Inferior parietal cortex (tissue), 1 donor: ENCODE data around the gene ADGRG4.

ENCODE experiments used
- DNase-seq: peaks from one replicate; pipeline ENCODE4 v3.0.0-alpha.2; 2016; ENCODE audit errors: extremely low spot score

Gene ADGRG4

DNA sequence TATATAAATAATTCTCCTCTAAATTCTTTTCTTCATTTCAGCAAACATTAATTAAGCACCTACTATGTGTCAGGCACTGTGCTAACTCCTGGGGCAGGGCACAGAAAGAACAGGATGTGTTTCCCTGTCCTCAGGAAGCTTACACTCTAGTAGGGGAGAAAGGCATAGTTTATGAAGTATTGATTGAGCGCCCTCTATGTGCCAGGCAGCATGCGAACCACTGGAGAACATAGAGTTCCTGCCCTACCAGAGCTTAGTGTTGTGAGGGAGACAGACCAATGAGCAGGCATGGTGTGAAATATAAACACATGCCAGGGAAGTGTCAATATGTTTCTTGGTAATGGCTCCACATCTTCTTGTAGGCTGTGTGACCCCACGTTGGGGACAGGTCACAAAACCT is 3.7 kb downstream of the ADGRG4 start:
- DNase-seq, result no peak

GRCh38 chrX:136306182-136306581 is 5.4 kb downstream of the ADGRG4 start:
- DNase-seq, result no peak

- DNase-seq, result no peak
Measured at GRCh38 chrX:136307471-136307870, 6.7 kb downstream of the ADGRG4 start.

GRCh38 chrX:136310411-136310810 is 9.6 kb downstream of the ADGRG4 start:
- DNase-seq, result no peak

GRCh38 chrX:136318156-136318555 is 17.4 kb downstream of the ADGRG4 start:
- no peak for DNase-seq

GRCh38 chrX:136318895-136319597 is 18.3 kb downstream of the ADGRG4 start:
- no peak for DNase-seq

DNA sequence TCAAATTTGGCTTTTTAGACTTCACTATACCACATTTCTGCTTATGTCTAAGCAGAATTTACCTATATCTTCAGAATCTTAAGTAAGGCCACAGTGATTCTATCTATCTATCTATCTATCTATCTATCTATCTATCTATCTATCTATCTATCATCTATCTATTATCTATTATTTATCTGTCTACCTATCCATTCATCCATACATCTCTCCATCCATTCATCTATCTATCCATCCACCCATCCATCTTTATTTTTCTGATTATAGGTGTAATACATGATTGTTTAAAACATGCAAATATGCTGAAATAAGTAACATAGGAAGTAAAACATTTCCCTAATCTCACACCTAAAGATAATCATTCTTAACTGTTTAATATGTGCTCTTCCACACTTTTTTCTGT is 18.8 kb downstream of the ADGRG4 start:
- DNase-seq, result no peak

DNA sequence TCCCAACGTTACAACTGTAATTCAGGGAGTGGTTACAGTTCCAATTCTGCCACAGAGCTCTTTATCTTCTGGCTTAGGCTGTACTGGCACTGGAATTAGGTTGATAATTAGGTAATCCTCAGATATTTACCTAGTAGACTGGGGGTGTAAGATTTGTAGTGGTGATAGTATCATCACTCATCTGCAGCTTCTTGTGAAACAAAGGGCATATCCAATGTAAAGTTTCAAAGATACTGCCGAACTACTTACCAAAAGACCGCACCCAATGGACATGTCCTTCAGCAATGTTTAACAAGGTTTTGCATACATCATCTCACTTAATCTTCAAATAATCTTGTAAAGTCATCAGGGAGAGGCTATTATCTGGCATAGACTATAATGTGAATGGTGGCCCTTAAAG is 20.8 kb downstream of the ADGRG4 start:
- no peak for DNase-seq

- no peak for DNase-seq
Measured at GRCh38 chrX:136322064-136322463, 21.3 kb downstream of the ADGRG4 start.

- no peak for DNase-seq
Measured at GRCh38 chrX:136325377-136325776, 24.6 kb downstream of the ADGRG4 start.

DNA sequence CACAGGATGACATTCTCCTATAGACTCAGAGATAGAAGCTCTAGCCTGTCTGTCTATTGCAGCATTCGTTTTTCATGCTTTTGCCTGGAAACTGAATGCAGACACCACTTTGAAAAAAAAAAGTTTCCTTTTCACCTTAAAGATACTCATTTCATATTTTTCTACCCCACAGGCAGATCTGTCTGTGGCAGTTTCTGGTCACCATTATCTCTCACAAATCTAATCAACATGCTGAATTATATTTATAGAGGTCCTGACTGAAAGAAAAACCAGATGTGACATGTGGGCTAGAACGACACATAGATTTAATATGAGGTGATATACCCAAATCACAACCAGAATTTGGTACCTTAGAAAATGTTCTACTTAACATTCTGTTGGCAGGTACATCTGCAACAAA is 28.2 kb downstream of the ADGRG4 start:
- DNase-seq, result no peak

GRCh38 chrX:136336623-136337022 is 35.9 kb downstream of the ADGRG4 start:
- DNase-seq, result no peak

- no peak for DNase-seq
Measured at GRCh38 chrX:136339702-136340101, 38.9 kb downstream of the ADGRG4 start.

DNA sequence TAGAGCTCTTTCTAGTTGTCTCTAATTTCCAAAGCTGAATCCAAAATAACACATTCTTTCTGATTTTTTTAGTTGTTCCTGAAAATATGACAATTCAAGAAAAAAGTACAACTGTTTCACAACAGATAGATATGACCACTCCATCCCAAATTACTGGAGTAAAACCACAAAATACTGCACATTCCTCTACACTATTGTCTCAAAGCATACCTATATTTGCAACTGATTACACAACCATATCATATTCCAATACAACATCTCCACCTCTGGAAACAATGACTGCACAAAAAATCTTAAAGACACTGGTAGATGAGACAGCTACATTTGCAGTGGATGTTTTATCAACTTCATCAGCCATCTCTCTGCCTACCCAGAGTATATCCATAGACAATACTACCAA is 43.6 kb downstream of the ADGRG4 start:
- no peak for DNase-seq

DNA sequence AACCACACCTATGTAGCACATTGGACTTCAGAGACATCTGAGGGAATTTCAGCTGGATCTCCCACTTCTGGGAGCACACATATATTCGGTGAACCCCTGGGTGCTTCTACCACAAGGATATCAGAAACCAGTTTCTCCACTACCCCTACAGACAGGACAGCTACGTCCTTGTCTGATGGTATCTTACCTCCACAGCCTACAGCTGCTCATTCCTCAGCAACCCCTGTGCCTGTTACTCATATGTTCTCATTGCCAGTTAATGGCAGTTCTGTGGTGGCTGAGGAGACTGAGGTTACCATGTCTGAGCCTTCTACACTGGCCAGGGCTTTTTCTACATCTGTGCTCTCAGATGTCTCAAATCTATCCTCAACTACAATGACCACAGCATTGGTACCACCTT is 45.7 kb downstream of the ADGRG4 start:
- DNase-seq, result no peak

- DNase-seq, result no peak
Measured at GRCh38 chrX:136347706-136348105, 46.9 kb downstream of the ADGRG4 start.

GRCh38 chrX:136353526-136354093 is 52.8 kb downstream of the ADGRG4 start:
- no peak for DNase-seq

GRCh38 chrX:136354201-136354600 is 53.4 kb downstream of the ADGRG4 start:
- DNase-seq, result no peak

DNA sequence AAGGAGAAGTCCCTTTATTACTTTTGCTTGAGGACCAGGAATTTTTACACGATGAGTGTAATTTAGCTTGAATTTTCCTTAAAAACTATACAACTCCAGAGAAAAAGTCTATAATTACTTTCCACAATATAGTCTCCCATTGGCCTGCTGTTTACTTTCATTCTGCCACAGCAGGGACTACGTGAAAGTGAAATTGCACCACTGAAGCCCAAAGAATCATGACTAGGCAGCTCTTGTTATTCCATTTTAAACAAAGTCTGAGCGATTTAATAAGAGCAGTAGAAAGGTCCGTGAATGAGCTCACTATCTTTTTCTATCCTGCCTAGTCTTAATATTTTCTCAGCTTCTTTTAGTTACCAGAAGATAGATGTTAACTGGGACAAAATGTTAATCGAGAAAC is 68.6 kb downstream of the ADGRG4 start:
- no peak for DNase-seq

DNA sequence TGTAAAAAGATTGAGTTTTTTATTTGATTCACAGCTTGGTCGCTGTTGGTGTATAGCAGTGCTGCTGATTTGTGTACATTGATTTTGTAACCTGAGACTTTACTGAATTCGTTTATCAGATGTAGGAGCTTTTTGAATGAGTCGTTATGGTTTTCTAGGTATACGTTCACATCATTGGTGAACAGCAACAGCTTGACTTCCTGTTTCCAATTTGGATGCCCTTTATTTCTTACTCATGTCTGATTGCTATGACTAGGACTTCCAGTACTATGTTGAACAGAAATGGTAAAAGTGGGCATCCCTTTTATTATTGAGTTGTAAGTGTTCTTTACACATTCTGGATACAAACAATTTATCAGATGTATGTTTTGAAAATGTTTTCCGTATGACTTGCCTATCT is 76.0 kb downstream of the ADGRG4 start:
- no peak for DNase-seq

DNA sequence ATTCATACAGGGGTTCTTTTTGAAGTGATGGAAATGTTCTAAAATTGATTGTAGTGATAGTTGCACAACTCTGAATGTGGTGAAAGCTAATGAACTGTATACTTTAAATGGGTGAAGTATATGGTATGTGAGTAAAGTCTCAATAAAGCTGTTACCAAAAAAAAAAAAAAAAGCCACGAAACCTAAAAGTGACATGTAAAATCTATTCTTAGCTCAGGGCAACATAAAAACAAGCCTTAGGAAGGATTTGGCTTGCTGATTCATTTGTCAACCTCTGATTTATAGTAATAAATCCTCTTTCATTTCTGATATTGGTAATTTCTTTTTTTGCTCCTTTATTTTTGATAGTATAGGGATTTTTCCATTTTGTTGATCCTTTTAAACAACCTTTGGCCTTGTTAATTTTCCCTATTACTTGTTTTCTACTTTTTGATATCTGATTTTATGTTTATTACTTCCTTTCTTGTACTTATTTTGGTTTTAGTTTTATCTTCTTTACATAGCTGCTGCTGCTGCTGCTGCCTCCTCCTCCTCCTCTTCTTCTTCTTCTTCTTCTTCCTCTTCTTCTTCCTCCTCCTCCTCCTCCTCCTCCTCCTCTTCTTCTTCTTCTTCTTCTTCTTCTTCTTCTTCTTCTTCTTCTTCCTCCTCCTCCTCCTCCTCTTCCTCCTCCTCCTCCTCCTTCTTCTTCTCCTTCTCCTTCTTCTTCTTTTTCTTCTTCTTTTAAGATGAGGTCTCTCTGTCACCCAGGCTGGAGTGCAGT is 79.4 kb downstream of the ADGRG4 start:
- no peak for DNase-seq

GRCh38 chrX:136386173-136386572 is 85.4 kb downstream of the ADGRG4 start:
- no peak for DNase-seq

- no peak for DNase-seq
Measured at GRCh38 chrX:136386826-136387225, 86.1 kb downstream of the ADGRG4 start.
